Hematopoietic multipotent progenitor cell treated with erythropoietin and hydrocortisone succinate and interleukin-3 and kit ligand, for 15 days (in vitro differentiated cells): ENCODE measurements around the gene FBXL5.
A peak's percentile ranks its signal among the peaks of the same experiment; 100 is the strongest.
"Not testable (repeated sequence)": the region's sequence is repeated elsewhere in the genome, so short reads cannot be mapped to it uniquely, and the experiment has no call there.

Source experiments
- DNase-seq: peaks from one replicate; pipeline ENCODE4 v3.0.0-alpha.2; 2015; ENCODE audit warnings: low spot score

FBXL5 gene

DNA sequence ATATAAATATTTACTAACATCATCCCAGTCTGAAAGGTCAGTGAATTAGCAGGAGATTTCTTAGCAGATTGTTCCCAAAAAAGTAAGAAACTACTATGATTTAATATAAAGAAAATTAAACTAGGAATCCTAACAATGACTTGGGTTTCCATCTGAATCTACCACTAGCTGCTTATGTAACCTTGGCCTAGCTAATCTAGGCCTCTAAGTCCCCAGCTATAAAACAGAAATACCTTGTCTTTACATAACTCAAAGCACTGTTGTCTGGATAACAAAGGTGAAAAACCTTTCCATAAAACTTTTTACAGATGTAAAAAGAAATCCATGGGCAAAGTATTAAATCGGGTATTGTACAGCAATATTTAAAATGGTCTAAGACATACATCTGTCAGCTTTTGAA lies 3.0 kb downstream of the FBXL5 start:
- DNase-seq: no peak

DNA sequence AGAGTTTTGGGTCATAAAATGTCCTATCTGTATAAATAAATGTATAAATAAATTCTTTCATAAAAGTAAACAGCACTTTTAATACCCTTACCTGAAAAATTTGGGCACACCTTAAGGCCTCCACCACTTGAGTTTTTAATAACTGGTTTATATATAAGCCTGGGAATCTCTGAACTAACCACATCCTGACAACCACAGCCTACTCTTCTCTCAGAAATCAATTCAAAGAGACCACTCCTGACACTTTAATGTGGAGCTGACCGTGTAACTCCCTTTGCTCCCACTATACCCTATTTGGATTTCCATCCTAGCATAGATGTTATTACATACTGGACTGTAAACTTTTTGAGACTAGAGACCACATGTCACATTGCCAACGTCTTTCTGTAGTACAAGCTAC lies 3.5 kb downstream of the FBXL5 start:
- no peak for DNase-seq

DNA sequence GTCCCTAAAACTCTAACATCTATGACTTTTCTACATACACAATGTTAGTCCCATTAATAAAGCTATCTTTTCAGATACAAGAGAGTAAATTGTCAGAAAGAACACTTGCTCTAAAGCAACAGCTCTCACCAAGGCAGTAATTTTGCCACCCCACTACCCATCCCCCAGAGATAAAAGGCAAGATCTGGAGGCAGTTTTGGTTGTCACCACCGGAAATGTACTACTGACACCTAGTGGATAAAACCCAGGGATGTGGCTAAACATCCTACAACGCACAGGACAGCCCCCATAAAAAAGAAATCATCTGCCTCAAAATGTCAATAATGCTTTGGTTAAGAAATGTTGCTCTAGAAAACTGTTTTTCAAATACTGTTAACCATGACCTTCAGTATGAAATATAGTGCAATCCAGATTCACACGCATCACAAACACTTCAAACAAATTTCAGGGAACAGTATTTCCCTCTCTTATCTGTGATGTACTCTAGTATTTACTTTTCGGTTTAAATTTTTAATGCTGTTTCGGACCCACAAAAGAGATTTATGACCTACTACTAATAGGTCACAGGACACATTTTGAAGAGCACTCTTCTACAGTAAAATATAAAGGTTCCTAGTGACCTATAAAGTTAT lies 5.1 kb downstream of the FBXL5 start:
- DNase-seq: peak; percentile 81

DNA sequence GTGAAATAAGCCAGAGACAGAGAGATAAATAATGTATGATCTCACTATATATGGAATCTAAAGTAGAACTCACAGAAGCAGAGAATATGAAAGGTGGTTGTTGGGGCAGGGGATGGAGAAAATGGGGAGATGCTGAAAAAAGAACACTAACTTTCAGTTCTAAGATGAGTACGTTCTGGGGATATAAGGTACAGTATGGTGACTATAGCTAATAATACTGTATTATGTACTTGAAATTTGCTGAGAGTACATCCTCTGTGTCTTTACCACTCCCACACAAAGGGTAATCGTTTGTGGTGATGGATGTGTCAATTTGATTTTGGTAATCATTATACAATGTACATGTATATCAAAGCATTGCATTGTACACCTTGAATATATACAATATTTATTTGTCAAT lies 6.6 kb downstream of the FBXL5 start:
- no peak for DNase-seq

DNA sequence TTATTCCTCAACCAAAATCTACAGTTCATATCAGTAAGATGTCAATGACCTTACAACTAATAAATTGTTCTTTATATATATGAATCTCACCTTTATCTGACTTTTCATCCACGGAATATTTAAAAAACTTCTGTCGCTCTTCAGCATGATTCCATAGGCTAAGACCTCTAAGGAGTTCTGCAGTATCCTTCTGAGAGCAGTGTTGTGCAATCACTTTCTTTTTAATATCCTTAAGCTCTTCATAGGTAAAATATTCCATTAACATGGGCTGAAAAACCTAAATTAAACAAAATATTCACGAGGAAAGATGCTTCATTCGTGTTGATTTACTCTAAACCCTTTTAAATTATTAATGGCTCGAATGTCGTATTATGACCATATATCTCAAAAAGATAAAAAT lies 16.7 kb downstream of the FBXL5 start:
- no peak for DNase-seq

DNA sequence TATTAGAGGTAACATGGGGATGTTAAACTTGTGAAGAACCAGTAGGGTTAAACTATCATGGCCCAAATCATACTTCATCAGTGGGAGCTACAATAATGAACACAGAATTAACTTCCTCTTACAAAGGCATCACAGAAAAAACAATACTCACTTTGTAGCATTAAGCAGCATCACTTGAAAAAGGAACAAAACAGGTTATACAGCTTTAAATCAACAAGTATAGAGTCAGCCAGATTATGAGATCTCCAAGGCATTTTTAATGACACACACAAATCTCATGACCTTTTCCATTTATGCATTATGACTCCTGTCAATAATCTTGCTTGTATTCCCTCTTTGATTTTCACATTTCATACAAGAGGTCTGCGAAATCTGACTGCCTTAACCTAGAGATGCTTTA lies 18.3 kb downstream of the FBXL5 start:
- DNase-seq: no peak

DNA sequence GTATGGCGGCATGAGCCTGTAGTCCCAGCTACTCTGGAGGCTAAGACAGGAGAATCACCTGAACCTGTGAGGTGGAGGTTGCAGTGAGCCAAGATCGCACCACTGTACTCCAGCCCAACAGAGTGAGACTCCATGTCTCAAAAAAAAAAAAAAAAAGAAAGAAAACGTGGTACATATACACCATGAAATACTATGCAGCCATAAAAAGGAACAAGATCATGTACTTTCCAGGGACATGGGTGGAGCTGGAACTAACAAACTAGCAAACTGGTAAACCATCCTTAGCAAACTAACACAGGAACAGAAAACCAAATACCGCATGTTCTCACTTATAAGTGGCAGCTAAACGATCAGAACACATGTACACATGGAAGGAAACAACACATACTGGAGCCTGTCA lies 37.8 kb downstream of the FBXL5 start:
- not testable (repeated sequence) for DNase-seq

DNA sequence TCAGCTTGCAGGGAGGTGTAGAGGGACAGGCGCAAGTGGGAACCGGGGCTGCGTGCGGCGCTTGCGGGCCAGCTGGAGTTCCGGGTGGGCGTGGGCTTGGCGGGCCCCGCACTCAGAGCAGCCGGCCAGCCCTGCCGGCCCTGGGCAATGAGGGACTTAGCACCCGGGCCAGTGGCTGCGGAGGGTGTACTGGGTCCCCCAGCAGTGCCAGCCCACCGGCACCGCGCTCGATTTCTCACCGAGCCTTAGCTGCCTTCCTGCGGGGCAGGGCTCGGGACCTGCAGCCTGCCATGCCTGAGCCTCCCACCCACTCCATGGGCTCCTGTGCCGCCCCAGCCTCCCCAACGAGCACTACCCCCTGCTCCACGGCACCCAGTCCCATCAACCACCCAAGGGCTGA lies 40.3 kb downstream of the FBXL5 start:
- DNase-seq: not testable (repeated sequence)

DNA sequence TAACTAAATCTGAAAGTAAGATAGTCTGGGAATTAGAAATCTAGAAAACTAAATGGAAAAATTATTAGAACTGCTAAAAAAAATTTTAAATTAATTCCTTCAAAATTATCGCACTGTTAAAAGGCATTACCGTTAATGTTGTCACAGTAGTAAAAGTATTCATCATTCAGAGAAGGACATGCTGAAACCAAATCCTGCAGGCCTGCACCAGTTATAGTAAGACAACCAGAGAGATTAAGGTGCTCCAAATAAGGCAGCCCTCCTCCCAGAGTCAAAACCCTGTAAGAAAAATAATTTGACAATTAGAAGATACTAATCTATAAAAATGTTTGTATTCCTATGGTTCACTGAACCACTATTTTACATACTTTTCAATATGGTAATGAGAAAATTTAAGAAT lies 43.0 kb downstream of the FBXL5 start:
- no peak for DNase-seq

DNA sequence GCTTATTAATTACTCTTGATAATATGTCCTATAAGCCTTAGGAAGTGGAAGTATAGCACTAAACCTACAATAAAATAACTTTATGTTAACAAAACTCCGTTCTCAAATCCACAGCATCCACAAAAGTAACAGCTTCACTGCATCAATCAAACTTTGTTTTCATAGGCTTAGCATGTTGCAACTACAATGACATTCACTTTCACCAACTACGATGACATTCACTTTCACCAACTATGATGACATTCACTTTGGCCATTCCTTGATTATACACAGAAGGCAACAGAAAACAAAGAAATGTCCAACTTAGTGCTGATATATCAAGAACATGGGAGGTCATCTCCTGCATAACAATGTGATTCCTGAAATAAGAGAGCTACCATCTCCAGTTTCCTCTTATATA lies 44.3 kb downstream of the FBXL5 start:
- no peak for DNase-seq

DNA sequence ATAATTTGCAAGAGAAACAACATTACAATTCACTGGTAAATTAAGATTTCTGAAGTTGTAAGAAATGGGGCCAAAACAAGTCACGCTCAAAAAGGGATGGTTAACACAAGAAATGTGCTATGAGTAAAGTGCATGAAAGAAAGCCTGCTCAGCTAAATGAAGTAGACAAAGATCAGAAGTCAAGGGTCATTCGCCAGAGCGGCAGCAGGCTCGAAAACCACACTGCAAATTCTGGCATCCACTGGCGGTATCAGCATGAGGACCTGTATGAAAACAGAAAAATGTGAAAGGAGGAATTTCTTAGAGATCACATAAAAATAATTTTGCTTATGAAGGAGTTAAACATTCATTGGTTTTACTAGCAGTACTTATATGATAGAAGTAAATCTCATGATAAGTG lies 49.6 kb downstream of the FBXL5 start:
- DNase-seq: no peak

DNA sequence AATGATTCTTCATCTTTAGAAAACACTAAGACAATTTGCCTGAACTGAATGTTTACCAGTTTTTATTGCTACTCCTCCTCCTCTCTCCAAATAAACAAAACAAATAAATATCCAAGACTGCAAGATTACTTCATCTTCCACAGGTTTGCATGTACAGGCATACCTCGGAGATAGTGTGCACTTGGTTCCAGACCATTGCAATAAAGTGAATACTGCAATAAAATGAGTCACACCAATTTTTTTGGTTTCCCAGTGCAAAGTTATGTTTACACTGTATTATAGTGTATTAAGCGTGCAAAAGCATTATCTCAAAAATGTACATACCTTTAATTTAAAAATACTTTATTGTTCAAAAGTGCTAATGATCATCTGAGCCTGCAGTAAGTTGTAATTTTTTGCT lies 53.3 kb downstream of the FBXL5 start:
- DNase-seq: no peak

DNA sequence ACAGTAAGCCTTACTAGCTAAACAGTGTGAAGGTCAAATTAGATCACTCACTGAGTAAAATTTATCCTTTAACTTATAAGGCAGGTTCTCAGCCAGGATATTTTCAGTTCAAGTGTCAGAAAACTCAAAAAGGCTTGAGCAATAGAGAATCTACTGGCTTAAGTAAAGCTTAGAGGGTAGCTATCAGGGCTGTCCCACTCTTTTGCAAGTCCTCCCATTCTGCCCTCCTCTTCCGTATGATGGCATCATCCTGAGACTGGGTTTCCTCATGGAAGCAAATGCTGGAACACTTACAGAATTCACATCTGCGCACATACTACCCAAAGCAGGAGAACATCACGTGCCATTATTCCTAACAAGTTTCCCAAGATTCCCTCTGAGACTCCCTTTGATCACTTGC lies 55.0 kb downstream of the FBXL5 start:
- DNase-seq: no peak

DNA sequence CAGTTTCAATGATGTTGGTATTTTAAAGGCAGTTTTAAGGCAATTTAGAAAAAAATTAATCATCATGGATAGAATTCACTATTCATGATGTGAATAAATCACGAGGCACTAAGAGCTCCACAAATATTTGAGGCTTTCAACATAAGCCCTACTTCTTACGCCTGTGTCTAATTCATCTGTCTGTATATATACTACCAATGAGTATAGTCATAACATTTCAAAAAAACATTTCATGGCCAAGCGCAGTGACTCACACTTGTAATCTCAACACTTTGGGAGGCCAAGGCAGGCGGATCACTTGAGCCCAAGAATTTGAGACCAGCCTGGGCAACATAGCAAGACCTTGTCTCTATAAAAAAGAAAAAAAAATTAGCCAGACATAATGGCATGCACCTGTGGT lies 56.5 kb downstream of the FBXL5 start:
- DNase-seq: no peak

DNA sequence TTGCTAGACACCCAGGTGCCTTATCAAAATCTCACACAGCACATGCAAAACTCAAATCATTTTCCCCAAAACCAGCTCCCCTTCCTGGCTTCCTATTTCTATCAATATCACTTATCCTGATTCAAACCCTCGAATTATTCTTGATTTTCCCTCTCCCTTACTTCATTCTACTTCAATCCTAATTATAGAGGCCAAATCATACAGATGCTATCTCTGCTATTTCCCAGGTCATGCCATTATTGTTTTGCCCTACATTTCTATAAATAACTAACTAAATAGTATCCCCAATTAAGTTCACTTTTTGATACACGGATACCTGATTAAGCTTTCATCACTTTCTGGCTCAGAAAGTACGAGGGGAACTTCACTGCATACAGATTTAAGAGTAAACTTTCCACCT lies 62.4 kb downstream of the FBXL5 start:
- DNase-seq: no peak

DNA sequence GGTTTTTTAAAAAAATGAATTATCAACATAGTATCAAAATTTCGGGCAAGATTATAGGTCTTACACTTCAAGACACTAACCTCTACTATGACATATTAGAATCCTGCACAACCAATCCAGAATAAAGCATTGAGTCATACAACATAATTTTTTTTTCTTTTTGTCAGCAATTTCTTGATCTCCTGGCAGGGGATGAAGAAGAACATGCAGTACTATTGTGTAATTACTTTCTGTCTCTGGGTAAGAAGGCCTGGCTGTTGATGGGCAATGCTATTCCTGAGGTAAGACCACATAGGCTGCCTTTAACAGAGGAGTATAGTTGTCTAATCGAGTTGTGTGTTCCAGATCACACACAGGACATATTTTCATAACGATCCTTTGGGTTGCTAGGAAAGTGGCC lies 67.5 kb downstream of the FBXL5 start:
- DNase-seq: no peak

DNA sequence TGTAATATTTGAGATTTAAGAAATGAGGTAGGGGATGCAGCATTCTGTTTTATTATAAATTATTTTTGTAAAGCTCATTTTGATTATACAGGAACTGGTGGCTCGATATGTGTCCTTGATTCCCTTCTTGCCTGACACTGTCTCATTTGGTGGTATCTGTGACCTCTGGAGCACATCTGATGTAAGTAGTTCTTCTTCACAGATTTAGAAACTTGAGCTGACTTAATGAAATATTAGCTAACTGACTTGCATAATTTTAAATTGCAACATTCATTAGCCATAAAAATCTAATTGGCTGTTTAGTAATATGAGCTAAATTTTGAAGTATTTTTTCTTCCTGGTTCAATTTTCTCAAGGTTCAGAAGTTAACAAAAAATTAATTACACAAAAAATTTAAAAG lies 69.1 kb downstream of the FBXL5 start:
- no peak for DNase-seq

DNA sequence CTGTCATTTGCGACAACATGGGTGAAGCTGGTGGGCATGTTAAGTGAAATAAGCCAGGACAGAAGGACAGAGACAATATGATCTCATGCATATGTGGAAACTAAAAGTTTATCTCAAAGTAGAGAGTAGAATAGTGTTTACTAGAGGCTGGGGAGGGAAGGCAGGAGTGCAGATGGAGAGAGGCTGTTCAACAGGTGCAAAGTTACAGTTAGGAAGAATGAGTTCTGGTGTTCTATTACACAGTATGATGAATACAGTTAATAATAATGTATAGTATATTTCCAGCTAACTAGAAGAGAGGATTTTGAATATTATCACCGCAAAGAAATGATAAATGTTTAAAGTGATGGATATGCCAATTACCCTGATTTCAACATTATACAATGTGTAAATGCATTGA lies 69.8 kb downstream of the FBXL5 start:
- DNase-seq: no peak

DNA sequence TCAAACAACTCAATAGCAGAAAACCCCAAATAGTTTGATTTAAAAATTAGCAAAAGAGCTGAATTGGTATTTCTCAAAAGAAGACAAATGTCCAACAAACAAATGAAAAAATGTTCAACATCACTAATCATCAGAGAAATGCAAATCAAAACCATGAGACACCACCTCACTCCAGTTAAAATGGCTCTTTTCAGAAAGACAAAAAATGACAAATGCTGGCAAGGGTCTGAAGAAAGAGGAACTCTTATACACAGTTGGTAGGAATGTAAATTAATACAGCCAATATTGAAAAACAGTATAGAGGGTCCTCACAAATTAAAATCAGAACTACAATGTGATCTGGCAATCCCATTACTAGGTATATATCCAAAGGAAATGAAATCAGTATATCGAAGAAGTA lies 70.4 kb downstream of the FBXL5 start:
- DNase-seq: no peak

DNA sequence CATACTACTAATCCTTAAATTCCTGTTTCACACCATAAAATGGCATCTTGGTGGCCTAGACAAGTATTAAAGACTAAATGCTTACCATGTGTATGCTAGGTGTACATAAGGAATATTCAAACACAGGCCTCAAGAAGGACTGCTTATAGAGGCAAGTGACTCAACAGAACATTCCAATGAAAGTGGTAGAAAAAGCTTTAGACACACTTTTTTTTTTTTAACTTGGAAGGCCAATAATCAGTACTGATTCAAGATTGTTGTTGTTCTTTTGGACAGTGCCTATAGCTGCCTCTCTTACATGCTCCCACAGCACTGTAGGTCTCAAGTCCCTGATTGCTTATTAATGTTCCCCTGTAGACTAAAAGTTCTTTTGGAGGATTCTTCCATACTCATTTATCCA lies 77.6 kb downstream of the FBXL5 start:
- no peak for DNase-seq

DNA sequence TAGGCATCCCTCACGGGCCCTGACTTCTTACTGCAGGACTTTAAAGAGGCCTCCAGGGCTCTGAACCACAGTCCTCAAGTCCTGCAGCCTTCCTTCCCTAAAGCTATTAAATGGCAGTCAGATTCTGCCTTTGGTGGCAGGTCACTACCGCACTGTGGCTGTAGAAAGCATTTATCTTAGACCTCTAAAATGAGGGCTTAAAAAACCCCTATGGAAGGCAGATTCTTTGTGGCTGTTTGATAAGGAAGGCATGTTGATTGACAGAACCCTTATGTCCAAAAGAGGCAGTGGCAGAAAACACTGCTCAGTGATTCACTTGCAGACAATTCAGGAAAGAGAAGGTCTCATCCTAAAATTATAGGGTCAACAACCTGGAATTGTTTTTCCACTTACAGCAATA lies 79.2 kb downstream of the FBXL5 start:
- DNase-seq: no peak

DNA sequence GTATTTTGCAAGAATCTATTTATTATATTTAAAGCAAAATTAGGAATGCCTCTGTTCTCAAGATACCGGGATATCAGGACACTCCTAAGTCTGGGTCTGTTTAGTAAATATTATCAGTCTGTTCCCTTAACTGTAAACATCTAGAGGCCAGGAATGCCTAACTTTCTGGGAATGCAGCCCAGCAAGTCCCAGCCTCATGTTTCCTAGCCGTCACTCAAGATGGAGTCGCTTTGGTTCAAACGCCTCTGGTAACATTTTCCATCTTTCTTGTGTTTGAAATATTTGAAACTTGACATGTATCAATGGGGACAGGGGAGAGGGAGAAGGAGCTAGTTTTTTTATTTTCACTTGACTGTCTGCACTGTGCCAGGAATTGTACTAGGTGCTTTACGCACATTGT lies 85.4 kb downstream of the FBXL5 start:
- no peak for DNase-seq

DNA sequence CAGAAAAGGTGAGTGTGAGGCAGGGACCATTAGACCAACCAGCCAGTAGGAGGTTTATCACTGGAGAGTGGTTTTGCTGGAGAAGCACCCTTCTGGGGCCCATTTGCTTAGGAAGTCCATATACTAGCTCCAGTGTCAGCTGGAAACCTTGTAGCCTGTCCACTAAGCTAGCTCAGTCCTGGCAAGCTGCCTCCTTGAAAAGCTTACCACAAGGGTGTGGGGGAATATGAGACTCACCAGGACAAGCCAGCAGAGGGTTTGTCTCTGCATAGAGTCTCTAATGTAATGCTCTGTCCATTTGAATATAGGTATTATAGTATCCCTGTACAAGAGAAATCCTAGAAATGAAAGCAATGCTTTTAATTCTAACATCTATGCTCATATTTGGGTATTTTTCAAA lies 86.3 kb downstream of the FBXL5 start:
- DNase-seq: no peak

DNA sequence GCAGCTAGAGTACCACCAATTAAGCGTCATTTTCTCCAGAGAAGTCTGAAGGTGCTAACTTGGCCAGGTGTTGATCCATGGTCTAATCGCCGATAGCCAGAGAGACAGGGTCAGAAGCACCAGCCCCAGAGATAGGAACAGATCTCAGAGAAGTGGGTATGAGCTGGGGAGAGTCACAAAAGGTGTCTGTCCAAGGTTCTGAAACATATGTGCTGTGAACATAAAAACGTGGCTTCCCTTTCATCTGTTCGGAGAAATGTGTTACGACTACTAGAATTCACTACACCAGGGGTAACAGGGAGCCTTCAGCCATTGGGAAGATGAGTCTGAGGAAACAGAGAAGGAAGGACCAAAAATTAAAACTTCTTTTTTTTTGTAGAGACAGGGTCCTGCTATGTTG lies 91.3 kb downstream of the FBXL5 start:
- DNase-seq: no peak

DNA sequence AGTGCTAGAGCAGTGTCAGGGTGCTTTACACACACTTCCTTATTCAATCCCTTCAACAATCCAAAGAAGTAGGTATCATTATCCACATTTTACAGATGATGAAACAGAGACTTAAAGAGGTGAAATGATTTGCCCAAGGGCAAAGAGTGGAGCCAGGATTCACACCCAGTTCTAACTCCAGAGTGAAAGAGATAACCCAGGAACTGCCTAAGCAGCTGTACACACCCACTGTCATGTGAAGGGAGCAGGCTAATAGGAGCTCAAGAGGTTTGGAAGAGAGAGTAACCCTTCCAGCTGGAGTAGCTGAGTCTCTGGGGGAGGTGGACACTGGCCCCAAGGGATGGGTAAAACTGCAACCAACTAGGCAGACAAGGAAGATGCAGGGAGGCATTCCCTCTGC lies 92.5 kb downstream of the FBXL5 start:
- no peak for DNase-seq
